GM18519 (cell line): ENCODE data around the gene RICTOR.
"Not testable (repeated sequence)": the region's sequence is repeated elsewhere in the genome, so short reads cannot be mapped to it uniquely, and the experiment has no call there.

Experiments
- ATAC-seq: cut with Tn5 transposase; IDR thresholded peaks from one replicate; pipeline ENCODE4 v1.9.1; 2021; ENCODE audit warnings: mild to moderate bottlenecking, moderate library complexity; ENCODE audit not compliant: unreplicated experiment, low FRiP score

RICTOR gene

DNA sequence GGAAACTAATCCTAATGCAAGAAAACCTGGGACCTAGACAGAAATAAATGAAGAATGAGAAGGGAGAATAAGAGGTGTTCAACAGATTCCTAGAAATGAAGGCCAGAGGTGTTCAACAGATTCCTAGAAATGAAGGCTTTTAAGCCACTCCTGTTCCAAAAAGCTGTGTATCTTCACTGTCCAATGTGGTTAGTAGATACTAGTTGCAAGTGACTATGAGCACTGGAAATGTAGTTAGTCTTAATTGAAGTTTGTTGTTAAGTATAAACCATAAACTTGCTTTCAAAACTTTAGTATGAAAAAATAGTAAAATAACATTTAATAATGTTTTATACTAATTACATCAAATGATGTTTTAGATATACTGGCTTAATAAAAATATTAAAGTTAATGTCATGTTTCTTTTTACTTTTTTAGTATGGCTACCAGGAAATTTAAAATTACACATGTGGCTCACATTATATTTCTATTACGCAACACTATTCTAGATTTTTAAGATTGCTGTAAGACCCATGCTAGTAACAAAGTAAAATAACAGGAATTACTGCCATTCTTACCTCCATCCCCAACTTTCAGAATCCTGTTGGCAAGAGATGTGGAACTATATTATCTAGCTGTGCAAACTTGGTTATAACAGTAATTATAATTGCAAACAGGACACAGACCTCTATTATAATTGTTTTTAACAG lies 57.5 kb downstream of the RICTOR start:
- no peak for ATAC-seq

DNA sequence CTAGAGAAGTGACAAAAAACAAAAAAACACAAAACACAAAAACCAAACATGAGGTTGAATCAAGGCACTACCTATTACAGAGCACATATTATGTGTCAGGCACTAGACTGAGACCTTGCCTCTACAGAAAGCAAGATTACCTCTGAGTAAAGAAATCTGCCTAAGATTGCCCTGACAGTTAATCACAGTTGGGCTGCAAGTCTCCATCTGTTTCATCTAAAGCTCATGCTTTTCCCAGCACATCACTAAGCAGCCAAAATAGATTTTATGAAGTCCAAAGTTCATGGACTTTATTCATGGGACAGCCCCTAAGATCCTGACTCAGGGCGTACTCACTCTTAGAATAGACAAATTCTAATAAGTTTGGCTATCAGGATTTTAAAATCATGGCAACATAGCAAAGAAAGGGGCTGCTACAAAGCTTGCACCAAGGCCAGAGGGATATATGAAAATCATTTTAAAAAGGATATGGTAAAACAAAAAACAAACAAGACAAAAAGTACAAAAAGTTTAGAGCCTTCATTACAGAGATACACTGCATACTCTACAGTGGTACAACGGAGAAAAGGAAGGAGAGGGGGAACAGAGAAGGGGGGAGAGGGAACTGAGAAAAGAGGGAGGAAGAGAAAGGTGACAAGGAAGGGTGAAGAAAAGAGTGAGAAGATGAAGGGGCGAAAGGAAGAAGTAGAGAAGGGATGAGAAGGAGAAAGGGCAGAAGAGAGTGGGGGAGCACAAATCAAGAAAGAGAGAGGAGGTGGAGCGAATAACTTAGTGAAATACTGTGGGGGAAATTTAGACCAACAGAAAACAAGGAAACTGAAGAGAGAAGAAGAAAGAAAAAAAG lies 58.2 kb downstream of the RICTOR start:
- ATAC-seq: no peak

DNA sequence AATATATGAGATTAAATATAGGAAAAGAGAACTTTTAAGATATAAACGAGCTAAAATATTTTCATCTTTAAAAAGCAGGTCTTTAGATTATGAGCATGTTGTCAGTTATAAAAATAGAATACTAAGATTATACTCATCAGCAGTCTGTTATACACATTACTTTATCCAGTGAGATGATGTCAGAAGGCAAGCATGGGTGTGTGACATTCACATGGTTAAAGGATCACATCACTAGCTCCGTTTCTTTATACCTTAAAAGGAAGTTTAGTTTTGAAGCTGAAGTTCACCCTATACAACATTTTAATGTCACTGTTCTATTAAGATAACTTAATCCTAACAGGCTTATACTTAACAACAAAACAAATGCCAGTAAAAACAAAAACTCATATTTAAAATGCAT lies 59.6 kb downstream of the RICTOR start:
- no peak for ATAC-seq

DNA sequence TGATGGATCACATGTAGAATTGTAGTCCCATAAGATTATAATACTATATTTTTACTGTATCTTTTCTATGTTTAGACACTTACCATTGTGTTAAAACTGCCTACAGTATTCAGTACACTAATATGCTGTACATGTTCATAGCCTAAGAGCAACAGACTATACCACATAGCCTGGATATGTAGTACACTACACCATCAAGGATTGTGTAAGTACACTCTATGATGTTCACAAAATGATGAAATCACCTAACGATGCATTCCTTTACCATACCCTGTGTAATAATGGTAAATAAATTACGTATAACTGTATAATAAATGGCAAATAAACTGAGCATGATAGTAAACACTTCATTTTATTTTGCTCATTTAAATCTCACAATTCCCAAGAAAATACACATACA lies 60.3 kb downstream of the RICTOR start:
- ATAC-seq: no peak

DNA sequence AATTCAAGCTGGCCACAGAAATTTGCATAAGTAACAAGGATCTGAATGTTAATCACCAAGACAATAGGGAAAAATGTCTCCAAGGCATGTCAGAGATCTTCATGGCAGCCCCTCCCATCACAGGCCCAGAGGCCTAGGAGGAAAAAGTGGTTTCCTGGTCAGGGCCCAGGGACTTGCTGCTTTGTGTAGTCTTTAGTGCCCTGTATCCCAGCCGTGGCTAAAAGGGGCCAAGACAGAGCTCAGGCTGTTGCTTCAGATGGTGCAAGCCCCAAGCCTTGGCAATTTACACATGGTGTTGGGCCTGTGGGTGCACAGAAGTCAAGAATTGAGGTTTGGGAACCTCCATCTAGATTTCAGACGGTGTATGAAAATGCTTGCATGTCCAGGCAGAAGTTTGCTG lies 63.2 kb downstream of the RICTOR start:
- ATAC-seq: not testable (repeated sequence)

DNA sequence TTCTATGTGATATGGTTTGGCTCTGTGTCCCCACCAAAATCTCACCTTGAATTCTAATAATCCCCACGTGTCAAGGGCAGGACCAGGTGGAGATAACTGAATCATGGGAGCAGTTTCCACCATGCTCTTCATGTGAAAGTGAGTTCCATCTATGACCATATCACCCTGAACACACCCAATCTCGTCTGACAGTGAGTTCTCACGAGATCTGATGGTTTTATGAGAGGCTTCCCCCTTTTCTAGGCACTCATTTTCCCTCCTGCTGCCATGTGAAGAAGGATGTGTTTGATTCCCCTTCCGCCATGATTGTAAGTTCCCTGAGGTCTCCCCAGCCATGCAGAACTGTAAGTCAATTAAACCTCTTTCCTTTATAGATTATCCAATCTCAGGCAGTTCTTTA lies 64.2 kb downstream of the RICTOR start:
- no peak for ATAC-seq

DNA sequence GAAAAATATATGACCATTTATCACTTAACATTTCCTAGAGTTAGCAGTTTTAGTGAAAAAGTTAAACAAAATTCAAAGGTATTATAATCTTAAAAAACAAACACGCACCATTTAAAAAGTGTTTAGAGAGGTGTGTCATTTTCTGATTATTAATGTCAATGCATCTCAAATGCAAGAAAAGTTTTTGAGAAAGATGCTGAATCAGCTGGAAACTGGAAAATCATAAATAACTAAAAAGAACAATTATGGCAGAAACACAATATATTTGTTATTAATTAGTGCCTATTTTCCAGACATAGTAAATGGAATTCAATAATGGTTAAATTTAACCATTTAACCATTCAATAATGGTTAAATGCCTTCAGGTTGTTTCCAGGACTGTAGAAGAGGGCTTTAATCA lies 64.9 kb downstream of the RICTOR start:
- no peak for ATAC-seq

DNA sequence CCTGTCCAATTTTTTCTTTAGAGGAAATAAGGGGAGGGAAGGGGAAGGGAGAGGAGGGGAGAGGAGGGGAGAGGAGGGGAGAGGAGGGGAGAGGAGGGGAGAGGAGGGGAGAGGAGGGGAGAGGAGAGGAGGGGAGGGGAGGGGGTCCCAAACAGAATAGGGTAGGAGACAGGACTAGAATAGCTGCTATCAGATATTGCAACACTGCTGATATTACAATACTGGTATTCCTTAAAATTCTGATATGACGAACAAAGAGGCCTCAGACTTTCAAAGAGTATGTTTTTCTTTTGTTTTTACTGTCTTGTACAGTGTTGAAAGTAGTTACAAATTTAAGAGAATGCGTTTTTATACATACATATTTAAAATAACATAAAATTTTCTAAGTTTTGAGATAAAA lies 67.5 kb downstream of the RICTOR start:
- ATAC-seq: no peak

DNA sequence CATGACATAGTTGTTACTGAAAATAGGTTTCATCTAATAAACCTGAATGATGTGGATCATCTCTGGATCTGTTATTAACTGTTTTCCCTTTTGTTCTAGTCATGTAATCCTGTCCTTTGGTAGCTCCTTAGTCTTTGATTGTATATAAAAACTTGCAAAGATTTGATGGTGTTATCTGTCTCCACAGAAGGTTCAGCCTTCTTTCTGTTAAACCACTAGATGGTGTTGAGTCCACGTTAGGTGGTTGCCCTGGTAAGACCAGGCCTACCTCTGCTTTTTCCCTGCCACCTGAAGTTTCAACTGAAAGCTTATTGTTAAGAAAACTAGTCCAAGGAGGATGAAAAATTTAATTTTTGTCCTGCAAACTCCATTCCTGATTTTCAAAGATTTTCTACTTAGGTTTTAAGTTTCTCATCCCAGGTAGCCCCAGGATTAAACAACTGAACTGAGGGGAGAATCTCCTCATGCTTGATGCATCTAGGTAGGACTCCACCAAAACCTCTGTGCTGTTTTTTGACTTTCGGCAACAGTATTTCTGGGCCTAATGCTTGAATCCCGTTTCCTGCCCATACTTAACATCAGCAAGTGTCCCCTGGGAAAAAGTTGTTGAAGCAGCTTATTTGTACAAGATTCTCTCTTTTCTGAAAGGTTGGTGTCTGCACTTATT lies 68.5 kb downstream of the RICTOR start:
- ATAC-seq: no peak

DNA sequence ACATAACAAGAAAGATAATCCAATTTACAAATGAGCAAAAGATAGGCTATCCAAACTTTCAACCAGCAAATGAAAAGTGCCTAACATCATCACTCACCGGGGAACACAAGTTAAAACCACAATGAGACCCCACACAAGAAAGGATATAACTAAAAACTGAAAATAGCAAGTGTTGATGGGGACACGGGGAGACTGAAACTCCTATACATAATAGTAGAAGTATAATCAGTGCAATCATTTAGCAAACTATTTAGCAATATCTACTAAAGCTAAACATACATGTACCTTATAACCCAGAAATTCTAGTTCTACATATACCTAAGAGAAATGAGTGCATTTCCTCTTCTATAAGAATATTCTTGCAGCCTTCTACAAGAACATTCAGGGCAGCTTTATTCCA lies 72.5 kb downstream of the RICTOR start:
- ATAC-seq: no peak

DNA sequence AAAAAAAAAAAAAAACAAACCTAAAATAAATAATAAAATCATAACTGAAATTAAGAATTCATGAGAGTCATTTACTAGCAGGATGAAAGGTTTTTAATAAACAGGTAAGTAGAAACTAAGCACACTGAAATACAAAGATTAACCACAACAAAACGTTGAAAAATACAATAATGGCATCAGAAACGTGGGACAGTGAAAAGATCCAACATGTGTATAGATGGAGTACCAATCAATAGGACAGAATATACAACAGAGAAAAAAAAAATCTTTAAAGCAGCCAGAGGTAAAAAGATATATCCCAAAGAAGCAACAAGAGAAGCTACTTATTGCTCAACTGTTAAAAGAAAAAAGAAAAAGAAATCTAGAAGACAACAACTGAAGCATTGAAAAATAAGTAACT lies 75.2 kb downstream of the RICTOR start:
- ATAC-seq: no peak

DNA sequence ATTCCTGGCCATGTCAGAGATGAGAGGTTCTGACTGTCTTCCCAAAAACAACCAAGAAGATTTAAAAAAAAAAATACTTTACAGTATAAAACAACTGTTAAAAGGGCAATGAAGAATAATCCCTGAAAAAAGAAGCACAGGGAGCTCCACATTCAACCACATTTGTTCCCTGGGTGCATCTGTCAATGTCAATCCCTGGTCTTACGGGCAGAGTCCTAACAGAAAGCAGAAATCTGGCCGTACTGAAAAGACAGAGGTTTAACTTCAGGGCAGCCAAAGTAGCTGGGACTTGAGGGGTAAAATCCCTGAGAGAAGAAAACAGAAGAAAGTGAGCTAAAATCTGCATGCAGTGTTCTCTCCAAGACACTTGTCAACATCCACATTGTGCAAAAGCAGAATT lies 76.6 kb downstream of the RICTOR start:
- ATAC-seq: no peak

DNA sequence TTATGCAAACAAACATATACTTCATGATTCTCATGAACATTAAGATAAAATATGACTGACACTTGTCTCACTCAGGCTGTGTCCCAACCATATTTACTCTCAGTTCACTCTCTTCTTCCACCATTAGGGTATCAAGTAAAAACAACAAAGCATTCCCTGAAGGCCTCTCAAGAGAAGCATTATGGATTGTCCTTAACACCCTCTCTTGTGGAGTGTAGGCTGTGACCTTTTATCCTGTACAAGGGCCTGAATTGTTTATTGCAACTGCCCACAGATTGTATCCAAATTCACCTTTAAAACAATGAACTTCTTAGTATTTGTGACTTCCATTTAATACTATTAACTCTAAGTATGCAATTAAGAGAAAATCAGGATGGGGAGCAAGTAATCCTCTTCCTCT lies 78.1 kb downstream of the RICTOR start:
- no peak for ATAC-seq

DNA sequence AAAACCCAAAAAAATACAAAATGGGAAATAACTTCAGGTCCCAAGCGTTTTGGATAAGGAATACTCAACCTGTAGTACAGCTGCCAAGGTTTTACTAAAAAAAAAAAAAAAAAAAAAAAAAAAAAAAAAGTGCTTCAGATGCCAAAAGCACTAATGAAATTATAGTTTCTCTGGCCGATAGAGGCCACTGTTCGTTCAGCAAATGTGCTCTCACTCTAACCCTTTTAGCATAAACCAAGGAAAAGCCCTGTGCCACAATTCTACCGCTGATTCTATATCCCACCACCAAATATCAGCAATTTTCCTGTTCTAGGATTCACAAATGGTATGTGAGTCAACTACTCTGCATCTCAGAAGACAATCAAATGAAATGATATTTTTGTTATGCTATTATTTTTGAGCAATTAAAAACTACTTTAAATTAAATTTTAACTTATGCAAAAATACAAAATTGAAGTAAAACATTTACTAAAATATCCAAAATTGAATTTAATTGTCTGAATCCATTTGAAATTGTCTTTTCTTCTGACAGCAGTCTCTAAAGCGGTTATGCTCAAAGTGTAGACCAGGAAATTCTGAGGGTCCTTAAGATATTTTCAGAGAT lies 79.8 kb downstream of the RICTOR start:
- ATAC-seq: no peak

DNA sequence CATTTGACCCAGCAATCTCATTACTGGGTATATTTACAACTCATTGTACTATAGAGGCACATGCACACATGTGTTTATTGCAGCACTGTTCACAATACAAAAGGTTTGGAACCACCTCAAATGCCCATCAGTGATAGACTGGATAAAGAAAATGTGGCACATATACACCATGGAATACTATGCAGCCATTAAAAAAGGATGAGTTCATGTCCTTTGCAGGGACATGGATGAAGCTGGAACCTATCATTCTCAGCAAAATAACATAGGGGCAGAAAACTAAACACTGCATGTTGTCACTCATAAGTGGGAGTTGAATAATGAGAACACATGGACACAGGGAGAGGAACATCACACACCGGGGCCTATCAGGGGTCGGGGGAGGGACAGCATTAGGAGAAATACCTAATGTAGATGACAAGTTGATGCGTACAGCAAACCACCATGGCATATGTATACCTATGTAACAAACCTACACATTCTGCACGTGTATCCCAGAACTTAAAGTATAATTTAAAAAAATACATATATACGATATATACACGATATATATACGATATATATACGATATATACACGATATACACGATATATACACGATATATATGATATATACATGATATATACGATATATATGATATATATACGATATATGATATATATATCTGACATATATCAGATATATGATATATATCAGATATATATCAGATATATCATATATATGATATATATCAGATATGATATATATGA lies 84.1 kb downstream of the RICTOR start:
- ATAC-seq: not testable (repeated sequence)

DNA sequence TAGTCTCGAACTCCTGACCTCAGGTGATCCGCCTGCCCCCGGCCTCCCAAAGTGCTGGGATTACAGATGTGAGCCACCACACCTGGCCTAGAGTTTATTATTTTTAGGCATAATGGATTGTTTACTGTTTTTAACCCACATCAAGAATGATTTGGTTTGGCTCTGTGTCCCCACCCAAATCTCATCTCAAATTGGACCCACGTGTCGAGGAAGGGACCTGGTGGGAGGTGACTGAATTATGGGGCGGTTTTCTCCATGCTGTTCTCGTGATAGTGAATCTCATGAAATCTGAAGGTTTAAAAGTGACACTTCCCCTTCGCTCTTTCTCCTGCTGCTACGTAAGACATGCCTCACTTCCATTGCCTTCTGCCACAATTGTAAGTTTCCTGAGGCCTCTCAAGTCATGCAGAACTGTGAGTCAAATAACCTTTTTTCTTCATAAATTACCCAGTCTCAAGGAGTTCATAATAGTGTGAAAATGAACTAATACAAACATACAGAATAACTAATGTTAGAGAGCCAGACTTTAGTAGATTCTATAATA lies 88.2 kb downstream of the RICTOR start:
- no peak for ATAC-seq

DNA sequence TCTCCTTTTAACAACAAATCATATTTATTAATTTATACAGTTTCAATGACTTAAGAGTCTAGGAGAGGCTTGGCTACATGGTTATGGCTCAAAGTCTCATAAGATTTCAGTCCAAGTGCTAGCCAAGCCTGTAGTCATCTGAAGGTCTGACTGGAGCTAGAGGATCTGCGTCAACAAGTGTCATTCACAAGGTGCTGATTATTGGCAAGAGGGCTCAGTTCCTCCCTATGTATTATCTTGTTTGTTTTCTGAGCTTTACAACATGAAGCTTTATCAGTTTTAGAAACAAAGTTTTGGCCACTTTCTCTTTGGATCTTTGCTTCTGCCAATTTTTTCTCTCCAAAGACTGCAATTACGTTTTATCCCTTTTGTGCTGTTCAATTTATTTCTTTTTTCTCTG lies 94.7 kb downstream of the RICTOR start:
- ATAC-seq: no peak

DNA sequence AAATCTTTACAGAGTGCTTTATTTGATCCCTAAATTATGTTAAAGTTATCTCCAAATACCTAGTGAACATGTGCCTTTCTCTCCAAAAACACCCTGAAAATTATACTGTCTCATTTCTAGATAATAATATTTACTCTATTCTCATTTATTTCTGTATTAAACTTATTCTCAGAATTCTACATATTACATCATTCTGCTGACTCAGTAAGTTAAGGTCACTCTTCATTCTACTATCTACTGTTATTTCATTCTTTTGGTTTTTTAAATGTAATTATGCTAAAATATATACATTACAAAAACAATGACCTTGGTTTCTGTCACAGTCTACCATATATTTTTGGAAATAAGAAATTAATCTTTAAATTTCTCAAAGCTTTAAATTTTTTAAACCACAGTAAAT lies 96.2 kb downstream of the RICTOR start:
- no peak for ATAC-seq

DNA sequence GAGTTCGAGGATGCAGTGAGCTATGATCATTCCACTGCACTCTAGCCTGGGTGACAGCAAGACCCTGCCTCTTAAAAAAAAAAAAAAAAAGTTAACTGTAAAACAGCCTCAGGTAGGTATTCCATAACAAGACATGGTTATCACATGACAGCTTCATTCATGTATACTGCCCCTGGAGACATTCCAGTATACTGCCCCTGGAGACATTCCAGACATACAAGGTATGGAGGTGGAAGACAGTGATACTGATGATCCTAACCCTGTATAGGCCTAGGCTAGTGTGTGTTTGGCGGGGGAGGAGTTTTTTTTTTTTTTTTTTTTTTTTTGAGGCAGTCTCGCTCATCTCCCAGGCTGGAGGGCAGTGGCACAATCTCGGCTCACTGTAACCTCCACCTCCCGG lies 105.5 kb downstream of the RICTOR start:
- no peak for ATAC-seq

DNA sequence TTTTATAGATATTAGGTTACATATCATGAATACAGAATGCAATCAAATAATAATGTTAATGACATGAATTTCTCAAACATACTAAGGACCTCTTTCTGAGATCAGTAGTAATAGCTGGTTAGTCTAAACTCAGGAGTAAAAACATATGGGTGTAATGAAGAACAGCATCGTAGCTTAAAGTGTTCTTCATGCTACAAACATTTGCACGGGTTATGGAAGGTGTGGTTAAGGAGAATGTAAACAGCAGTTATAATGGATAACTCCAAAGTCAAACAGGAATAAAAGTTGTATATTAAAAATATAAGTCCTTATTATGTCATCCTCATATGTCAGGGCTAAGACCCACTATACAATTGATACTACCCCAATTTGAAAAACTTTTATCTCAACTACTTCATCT lies 112.5 kb downstream of the RICTOR start:
- ATAC-seq: no peak
